HG03159 (cell line): ENCODE measurements around the gene ZNF823.

Experiments used
- ATAC-seq: cut with Tn5 transposase; IDR thresholded peaks from one replicate; pipeline ENCODE4 v1.9.1; 2021; ENCODE audit warnings: mild to moderate bottlenecking, moderate library complexity; ENCODE audit not compliant: unreplicated experiment

The ZNF823 gene

DNA sequence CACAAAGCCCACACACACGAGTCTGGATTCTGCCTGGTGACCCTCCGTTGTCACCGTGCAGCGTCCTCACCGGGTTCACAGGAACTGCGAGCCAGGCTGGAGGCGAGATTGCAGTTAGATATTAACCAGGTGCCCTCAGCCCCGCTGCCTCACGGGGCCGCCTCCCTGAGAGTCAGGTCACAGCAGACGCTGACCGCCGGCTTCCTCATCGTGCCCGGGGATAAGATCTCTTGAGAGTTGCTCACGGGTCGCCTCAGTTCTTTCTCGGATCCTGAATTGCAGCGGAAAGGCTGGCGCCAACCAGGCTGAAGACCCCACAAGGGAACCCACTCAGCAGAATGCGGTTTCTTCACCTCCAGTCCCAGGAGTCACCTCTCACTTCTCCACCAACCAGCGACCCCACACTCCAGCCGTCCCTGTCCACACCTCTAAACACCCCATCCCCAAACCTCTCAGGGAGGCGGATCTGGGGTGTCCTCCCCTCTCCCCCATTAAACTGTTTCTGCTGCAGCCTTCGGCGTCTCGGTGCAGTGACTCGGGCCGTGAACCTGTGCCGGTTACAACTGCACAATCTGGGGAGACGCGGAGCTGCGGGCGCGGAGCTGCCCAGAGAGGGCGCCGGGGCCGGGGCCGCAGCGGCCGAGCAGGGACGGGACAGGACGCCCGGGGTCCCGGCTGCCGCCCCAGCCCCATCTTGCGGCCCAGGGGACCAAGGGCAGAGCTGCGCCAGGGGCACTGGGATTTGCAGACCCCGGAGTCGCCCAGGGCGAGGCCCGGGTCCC, 591 bp downstream of the ZNF823 start:
- ATAC-seq, result peak; percentile 38

DNA sequence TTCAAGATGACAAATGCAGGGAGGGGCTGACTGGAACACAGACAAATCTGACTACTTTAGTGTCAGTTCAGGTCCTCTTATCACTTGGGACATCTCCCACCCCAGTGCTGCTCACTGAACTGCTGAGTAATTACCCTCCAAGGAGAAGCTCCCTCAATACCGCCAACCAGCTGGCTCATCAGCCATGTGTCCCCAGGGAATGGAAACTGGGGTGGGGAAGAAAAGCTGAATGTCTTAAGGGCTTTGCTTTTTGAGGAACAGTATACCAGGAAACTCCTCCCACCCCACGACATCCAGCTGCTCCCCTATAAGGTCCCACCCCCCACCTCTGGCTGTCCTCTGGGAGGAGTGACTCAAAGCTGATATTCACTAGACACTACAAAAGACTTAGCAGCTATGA, 2.0 kb downstream of the ZNF823 start:
- ATAC-seq, result no peak

DNA sequence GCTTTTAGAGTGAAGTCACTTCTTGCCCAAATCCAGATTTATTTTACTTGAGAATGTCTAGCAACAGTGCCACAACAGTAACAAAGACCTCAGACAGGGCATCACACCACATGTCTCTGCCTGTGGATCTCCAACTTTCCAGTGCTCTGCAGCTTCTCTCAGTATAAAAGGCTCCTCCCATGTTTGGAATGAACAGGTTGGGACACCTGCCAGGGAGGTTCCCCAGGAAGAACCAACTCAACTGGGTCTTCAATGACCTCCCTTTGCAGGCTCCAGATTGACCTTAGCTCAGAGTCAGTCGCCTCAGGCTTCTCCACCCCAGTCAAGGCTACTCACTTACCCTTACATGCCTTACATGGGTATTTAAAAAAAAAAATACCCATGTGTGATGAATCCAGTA, 3.4 kb downstream of the ZNF823 start:
- ATAC-seq, result no peak

DNA sequence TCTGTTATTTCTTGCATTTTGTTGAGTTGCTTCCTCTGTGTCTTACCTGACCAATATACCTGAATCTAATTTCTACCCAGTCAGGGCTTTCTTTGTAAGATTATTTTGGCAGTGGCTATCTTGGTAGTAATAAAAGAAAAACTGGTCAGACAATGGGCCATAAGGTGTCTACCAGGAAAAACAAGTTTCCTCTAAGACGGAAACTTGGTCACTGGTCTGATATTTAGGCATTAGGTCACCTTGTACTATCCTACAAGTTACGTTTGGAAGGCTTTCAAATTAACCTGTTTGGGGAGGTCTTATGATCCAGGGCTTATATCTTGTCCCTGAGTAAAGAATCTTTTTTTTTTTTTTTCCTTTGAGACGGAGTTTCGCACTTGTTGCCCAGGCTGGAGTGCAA, 9.2 kb downstream of the ZNF823 start:
- ATAC-seq, result no peak

DNA sequence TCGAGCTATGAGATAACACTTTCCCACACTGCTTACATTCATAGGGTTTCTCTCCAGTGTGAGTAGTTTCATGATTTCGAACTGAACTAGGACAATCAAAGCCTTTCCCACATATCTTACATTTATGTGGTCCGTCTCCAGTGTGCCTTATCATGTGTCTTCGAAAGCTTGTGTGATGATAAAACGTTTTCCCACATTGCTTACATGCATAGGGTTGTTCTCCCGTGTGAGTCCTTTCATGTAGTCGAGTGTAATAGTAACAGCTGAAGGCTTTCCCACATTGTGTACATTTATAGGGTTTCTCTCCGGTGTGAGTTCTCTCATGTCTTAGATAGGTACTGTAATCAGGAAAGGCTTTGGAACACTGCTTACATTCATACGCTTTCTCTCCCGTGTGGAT, 16.3 kb downstream of the ZNF823 start:
- ATAC-seq, result no peak

DNA sequence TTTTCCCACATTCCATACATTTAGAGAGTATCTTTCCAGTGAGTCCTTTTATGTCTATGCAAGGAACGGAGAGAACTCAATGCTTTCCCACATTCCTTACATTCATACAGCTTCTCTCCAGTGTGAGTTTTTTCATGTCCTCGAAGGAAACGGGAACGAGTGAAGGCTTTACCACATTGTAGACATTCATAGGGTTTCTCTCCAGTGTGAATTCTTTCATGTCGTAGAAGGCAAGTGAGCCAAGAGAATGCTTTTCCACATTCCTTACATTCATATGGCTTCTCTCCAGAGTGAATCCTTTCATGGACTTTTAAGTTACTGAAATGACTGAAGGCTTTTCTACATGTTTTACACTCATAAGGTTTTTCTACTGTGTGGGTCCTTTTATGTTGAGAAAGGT, 17.1 kb downstream of the ZNF823 start:
- ATAC-seq, result no peak

DNA sequence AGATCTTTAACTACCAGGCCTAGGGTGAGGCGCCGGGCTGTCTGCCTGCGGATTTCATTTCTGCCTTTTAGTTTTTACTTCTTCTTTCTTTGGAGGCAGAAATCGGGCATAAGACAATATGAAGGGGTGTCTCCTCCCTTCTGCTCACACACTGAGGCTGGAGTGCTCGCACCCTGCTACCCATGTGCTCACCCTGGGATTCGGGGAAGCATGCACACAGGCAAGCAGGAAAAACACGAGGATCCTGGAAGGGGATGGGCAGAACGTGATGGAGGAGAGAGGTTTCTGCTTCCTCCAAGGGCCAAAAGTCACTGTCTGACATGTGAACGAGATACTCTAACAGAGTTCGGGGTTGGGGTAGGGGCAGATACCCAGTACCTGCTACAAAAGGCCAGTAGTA, 28.4 kb downstream of the ZNF823 start:
- no peak for ATAC-seq

DNA sequence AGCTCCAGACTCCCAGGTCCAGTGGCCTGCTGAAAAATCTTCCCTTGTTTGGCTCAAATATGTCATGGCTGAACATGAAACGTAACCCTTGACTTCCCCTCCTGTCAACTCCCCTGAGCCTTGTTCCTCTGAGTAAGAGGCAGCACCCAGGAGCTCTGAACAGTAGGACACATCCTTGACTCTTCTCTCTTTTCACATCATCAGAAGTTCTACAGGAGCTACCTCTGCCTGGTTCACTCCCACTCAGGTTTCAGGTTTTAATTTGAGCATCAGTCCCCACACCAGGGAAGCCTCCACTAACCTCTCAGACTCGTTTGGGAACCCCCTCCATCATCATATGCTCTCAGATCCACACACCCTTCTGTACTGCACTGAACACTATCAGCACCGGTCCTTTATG, 30.3 kb downstream of the ZNF823 start:
- no peak for ATAC-seq

DNA sequence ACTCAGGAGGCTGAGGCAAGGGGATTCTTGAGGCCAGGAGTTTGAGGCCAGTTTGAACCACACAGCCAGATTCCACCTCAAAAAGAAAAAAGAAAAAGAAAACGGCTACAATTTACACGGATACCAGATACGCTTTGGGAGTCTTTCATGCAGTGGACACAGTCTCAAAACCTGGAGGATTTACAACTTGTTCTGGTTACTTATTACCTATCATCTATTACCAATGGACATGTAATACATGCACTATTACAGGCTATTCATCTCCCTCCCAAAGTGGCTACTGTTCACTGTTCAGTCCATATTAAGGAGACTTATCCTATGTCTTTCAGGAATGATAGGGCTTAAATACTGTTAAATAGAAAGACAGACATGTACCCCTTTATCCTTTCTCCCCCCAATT, 33.3 kb downstream of the ZNF823 start:
- no peak for ATAC-seq

DNA sequence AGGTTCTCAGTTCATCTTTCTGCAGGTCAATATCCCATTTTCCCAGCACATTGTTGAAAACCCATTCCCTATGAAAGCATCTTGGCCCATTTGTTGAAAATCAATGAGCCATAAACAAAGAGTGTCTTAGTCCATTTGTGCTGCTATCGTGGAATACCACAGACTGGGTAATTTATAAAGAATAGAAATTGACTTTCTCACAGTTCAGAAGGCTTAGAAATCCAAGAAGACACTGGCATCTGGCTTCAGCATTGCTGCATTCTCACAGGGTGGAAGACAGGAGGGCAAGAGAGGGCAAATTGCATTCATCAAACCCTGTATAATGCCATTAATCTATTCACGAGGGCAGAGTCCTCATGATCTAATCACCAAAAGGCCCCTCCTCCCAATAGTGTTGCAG, 34.1 kb downstream of the ZNF823 start:
- ATAC-seq, result no peak

DNA sequence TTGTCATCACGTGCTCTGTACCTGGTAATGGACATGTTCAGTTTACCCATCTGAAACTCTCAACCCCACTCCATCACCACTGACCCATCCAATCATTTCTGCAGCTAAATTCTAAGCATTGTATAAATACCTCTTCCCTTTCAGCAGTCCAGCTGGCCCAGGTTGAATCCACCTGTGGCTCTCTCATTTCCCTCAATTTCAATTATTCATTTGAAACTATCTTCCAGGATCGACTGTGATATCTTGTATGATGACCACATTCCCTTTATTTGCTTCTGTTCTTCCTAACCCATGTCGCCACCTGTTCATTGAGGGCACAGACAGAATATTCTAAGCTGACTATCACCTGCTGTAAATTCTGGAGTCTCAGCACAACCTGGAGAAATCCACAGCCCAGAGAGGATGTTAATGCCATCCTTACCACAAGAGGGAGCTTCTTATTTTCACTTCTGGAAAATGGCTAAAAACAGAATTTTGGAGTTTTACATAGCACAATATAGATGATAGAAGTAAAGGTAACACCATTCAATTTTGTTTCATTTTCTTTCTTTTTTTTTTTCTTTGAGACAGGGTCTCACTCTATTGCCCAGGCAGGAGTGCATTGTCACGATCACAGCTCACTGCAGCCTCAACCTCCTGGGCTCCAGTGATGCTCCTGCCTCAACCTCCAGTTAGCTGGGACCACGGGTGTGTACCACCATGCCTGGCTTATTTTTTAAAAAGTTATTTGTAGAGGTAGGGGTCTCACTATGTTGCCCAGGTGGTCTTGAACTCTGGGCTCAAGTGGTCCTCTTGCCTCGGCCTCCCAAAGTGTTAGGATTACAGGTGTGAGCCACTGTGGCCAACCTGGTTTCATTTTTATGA, 38.6 kb downstream of the ZNF823 start:
- no peak for ATAC-seq

DNA sequence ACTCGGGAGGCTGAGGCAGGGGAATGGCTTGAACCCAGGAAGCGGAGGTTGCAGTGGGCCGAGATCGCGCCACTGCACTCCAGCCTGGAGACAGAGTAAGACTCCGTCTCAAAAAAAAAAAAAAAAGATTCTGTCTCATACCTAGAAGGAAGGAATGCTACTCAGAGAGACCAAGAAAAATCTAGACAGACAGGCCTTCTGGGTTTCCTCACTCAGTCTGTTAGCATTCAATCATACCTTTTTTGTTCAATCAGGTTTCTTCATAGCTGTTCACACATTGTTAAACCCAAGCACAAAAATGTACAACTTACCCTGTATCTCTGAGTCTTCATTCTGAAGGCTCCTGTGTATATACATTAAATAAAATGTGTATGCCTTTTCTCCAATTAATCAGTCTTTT, 40.5 kb downstream of the ZNF823 start:
- ATAC-seq, result no peak

DNA sequence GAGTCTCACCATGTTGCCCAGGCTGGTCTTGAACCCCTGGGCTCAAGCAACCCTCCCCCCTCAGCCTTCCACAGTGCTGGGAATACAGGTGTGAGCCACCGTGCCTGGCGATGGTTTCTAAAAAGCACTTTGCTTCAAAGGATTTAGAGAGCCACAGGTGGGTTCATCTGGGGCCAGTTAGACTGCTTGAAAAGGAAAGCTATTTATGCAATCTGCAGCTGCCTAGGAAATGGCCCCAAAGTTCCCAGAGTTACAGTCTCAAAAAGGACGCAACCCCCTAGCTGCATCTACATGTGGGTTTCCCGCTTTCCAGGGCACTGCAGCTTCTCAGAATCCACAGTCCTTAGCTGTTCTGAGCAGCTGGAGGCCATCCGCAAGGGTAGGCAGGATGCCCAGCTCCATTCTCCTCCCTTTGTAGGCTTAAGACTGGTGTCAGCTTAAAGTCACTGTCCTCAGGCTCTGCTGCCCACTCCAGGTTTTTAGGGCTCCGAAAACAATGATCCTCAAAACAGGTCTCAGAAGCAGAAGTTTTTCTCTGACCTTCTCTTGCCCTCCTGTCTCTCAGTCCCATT, 41.4 kb downstream of the ZNF823 start:
- ATAC-seq, result no peak

DNA sequence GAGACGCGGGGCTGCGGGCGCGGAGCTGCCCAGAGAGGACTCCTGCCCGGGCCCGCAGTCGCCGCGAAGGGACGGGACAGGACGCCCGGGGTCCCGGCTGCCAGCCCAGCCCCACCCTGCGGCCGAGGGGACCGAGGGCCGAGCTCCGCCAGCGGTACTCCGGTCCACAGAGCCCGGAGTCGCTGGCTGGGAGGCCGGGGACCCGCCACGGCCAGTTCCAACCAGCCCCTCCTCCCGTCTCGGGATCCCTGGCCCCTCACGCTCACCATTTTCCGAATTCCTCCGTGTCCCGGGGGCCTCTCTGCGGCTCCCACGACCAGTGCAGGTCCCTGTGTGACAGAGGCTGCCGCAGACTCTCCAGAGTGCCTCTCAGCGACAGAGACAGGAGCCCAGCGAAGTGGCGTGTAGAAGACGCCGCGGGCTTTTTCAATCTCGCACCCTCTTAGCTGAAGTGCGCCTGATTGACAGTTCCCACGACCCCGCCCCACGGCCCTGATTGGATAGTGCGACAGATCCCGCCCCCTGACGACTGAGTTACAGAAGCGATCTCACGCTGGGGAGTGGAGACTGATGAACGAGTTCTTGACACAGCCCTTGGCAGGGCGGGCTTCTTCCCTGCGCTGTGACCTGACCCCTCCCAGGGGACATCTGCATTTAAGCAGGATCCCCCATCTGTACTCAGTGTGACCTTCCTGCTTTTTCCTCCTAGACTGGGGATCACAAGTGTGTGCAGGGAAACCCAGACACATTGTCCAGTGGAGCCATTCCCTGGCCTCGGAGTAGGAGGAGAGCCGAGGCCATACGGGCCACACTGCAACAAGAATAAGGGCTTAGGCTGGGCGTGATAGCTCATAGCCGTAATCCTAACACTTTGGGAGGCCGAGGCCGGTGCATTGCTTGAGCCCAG, 44.0 kb downstream of the ZNF823 start:
- ATAC-seq, result no peak

DNA sequence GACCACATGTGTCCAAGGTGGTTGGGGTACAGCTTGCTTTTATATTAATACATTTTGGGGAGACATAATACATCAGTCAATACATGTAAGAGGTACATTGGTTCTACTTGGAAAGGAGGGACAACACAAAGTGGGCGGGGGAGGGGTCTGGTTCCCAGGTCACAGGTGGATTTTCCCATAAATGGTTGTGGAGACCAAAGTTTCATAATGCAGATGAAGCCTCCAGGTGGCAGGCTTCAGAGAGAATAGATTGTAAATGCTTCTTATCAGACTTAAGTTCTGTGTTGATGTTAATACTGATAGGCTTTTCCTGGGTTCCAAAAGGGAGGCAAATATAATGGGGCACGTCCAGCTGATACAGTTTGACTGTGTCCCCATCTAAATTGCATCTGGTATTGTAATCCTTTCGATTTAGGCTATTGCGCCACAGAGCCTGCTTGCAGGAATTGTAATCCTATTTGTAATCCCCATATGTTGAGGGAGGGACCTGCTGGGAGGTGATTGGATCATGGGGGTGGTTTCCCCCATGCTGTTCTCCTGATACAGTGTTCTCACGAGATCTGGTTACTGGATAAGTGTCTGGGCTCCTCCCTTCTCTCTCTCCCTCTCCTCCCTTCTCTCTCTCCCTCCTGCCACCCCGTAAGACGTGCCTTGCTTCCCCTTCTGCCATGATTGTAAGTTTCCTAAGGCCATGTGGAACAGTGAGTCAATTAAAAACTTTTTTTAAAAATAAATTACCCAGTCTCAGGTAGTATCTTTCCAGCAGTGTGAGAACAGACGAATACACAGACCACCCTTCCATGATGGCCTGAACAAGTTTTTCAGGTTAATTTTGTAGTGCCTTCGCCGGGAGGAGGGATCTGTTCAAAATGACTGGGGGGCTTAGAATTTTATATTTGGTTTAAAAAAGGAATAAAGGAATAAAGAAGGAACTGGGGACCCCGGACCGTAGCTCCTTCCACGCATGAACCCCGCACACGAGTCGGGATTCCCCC, 44.9 kb downstream of the ZNF823 start:
- ATAC-seq, result no peak

DNA sequence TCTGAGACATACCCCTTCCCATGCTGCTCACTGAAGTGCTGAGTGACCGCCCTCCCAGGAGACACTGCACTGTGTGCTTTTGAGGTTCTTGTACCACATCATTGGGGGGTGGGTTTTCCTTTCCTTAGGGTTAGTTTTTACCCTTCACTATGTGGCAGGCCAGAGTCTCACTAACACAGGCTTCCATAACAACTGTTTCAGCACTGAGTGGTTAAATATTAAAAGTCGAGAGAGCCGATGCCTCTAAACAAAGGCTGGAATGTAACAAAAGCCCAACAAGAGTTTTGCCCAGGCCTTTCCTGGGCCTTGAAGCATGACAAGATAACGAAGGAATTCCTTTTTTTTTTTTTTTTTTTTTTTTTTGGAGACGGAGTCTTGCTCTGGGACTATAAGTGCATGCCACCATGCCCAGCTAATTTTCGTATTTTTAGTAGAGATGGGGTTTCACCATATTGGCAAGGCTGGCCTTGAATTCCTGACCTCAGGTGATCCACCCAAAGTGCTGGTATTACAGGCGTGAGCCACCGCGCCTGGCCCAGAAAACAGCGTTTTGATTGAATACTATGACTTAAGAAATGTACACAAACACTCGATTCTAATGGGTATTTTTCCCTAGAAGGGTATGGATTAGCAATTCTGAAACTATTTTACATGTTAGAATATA, 46.5 kb downstream of the ZNF823 start:
- ATAC-seq, result no peak

DNA sequence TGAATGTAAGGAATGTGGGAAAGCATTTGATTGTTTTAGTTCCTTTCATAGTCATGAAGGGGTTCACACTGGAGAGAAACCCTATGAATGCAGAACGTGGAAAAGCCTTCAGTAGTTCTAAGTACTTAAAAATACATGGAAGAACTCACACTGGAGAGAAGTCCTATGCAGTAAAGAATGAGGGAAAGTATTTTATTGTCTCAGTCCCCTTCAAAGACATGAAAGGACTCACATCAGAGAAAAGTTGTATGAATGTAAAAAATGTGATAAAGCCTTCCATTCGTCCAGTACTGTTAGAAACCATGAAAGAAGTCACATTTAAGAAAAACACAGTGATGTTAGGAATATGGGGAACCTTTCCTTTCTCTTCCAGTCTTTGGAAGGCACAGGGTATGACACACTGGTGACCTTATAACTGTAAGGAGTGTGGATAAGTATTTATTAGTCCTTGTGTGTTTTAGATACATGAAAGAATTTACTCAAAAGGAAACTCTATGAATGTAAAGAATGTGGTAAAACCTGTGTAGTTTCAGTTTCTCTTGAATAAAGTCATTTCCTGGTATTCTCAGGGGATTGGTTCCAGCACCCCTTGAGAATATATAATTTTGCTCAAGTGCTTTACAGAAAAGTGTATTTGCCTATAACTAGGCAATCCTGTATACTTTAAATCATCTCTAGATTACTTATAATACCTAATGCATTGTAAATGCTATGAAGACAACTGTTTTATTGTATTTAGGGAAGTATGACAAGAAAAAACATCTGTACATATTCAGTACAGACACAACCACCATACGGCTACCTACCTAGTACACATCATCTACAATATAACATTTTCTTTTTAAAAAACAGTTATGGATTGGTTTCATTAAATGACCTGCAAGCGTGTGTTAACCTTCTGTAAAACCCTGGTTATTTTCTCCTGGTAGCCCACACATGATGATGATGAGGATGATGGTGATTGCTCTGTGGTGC, 52.8 kb downstream of the ZNF823 start:
- ATAC-seq, result no peak
